ENCODE results near the gene KLHL40. TPM values are rescaled to one million over a fixed set of nuclear protein-coding genes. Genes with fewer than 3 reads are reported as not detected.

The KLHL40 gene, protein sequence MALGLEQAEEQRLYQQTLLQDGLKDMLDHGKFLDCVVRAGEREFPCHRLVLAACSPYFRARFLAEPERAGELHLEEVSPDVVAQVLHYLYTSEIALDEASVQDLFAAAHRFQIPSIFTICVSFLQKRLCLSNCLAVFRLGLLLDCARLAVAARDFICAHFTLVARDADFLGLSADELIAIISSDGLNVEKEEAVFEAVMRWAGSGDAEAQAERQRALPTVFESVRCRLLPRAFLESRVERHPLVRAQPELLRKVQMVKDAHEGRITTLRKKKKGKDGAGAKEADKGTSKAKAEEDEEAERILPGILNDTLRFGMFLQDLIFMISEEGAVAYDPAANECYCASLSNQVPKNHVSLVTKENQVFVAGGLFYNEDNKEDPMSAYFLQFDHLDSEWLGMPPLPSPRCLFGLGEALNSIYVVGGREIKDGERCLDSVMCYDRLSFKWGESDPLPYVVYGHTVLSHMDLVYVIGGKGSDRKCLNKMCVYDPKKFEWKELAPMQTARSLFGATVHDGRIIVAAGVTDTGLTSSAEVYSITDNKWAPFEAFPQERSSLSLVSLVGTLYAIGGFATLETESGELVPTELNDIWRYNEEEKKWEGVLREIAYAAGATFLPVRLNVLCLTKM
- total RNA-seq = not detected in 2 replicates

DNA sequence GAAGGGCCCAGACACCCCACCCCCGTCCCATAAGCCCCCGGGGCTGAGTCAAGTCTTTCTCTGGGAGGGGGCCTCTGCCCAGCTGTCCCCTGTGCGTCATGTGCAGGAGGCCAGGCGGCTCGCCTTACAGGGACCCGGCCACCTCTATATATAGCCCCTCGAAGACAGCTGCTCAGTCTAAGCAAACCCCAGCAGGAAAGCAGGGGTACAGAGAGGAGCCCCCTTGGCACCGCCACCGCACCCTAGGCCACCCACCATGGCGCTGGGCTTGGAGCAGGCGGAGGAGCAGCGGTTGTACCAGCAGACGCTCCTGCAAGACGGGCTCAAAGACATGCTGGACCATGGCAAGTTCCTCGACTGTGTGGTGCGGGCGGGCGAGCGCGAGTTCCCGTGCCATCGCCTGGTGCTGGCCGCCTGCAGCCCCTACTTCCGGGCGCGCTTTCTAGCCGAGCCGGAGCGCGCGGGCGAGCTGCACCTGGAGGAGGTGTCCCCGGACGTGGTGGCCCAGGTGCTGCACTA, at the start of gene KLHL40:
KLHL40 (plus strand) TSS at position 175 of the 519 bp plus-strand sequence; CDS start at position 257, 82 bp downstream.

DNA sequence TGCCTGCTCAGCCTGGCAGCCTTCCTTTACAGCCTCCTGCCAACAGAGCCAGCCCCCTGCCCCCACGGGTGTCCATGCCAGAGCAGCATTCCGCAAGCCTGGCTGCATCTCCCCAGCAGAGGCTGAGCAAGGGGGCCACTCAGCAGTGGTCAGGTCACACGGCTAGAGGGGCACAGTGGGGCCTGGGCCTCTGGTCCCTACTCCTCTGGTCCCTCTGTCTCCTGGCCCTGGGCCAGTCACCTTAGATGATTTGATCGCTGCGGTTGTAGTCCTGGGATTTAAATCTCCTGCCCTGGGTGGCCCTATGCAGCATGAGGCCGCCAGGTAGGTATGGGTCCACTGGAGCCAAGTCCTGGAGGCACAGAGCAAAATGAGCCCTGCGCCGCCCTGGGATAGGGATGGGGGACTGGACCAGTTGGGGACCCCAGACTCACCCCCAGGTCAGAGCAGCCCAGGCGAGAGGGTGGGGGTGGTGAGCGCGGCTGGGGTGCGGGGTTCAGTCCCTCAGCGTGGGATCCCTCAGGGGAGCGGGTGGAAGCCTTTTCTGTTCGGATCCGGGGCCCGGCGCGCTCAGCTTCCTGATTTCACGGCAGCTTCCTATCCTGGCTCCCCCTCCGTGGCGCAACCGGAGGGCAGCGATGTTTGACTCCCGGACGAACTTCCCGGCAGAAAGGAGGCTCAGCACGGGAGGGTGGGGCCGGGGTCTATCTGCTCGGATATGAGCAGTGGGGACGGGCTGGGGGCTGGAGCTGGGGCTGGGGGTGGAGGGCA, 31.6 kb upstream of the KLHL40 start, which contains the start of gene ZBTB47:
ZBTB47 (plus strand) TSS at position 138 of the 771 bp plus-strand sequence. CDS start 4,659 bp downstream, outside the sequence.

DNA sequence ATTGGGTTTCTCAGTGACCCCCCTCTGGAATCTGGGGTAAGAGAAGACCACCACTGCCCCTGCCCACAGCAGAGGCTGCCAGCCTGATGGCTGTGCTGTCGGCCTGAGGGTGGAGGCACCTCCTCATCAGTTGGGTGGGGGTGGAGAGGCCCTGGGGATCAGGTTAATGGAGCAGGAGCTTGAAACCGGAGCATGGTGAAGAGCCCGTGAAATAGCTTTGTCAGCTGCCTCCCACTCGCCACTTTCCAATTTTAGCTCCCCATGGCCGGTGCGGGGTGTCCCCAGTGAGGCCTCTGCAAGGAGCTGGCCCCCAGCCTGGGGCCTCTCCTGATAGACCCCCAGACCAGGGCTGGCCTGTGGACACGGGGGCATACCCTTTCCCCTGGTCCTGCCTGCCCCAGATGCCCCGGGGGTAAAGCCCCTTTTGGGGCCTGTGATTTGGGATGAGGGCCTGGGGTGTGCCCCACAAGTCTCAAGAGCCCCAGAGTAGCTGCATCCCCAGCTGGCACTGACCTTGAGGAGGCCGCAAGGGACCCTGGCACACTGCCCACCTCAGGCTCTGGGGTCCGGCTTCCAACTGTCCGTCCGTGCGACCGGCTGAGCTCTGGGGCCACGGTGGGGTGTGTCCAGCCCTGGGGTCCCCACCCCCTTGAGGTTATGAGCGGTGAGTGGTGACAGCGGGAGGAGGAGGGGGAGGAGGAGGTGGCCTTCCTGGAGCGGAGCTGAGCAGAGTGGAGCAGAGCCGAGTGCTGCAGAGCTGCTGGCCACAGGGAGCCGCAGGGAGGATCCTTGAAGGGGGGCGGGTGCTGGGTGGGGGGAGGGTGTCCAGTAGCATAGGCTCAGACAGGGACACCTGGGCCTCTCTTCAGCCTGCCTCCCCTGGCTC, 17.0 kb downstream of the KLHL40 start, which contains the start of gene HHATL:
HHATL (minus strand) TSS at position 733 of the 886 bp plus-strand sequence. CDS start 1,972 bp downstream, outside the sequence.

Other genes with a start within 250 kb of the KLHL40 start
- not detected in 2 replicates for gene VIPR1, start 182.9 kb upstream of the KLHL40 start, total RNA-seq
- 85.4 and 110 TPM in 2 replicates for gene SEC22C, start 103.6 kb upstream of the KLHL40 start, total RNA-seq
- 26.3 and 34.5 TPM in 2 replicates for gene SS18L2, start 94.7 kb upstream of the KLHL40 start, total RNA-seq
- 15.4 and 18.5 TPM in 2 replicates for gene NKTR, start 84.9 kb upstream of the KLHL40 start, total RNA-seq
- 11.6 and 11.7 TPM in 2 replicates for gene ZBTB47, start 31.8 kb upstream of the KLHL40 start, total RNA-seq
- not detected in 2 replicates for gene HHATL, start 17.3 kb downstream of the KLHL40 start, total RNA-seq
- not detected in 2 replicates for gene CCDC13, start 87.7 kb downstream of the KLHL40 start, total RNA-seq
- 121 and 136 TPM in 2 replicates for gene HIGD1A, start 119.0 kb downstream of the KLHL40 start, total RNA-seq
- gene ACKR2, start 123.9 kb downstream of the KLHL40 start, total RNA-seq = 0.59 and 0.67 TPM in 2 replicates
- gene CYP8B1, start 190.3 kb downstream of the KLHL40 start, total RNA-seq = not detected in 2 replicates
- 1.00 and 1.1 TPM in 2 replicates for gene ZNF662, start 220.6 kb downstream of the KLHL40 start, total RNA-seq